K562 (cell line): Measurements from ENCODE around the gene ZNF689. TPM values are rescaled to one million over a fixed set of nuclear protein-coding genes. Genes with fewer than 3 reads are reported as not detected.
A peak's percentile ranks its signal among the peaks of the same experiment; 100 is the strongest.

Experiments used
- CBFA2T3 ChIP-seq: fragments of 450-650 bp; IDR thresholded peaks from 2 replicates; pipeline ENCODE4 v1.6.1; 2017
- HBP1 ChIP-seq: fragments of 450-650 bp; formaldehyde crosslinking; IDR thresholded peaks from 2 replicates; pipeline ENCODE4 v1.4.0; 2022; ENCODE audit warnings: missing genetic modification characterization
- KLF10 ChIP-seq: fragments of 250-450 bp; sonication (Bioruptor Pico); IDR thresholded peaks from 2 replicates; pipeline ENCODE4 v1.6.1; 2021; ENCODE audit warnings: matching md5 sums
- MGA ChIP-seq: fragments of 450-650 bp; IDR thresholded peaks from 2 replicates; pipeline ENCODE4 v1.6.1; 2016; ENCODE audit warnings: mild to moderate bottlenecking, moderate library complexity
- PTRF ChIP-seq: fragments of 450-650 bp; IDR thresholded peaks from 2 replicates; pipeline ENCODE4 v1.6.1; 2016; ENCODE audit warnings: mild to moderate bottlenecking, missing genetic modification characterization, missing compliant biosample characterization
- SAFB ChIP-seq: fragments of 200-400 bp; formaldehyde crosslinking; IDR thresholded peaks from 2 replicates; pipeline ENCODE4 v1.6.1; 2017; ENCODE audit warnings: low read depth, low read length, borderline replicate concordance
- SIN3A ChIP-seq, 2 experiments: fragments of 150-350 bp in 1 of 2; IDR thresholded peaks; 2 replicates each; pipeline ENCODE4 v1.6.1; 2011 to 2016; ENCODE audit warnings: borderline replicate concordance in 2 of 2, low read depth in 2 of 2, low read length in 2 of 2, mild to moderate bottlenecking in 2 of 2, moderate library complexity in 2 of 2; ENCODE audit not compliant: control insufficient read depth in 1 of 2
- XRCC5 ChIP-seq: fragments of 200-400 bp; formaldehyde crosslinking; IDR thresholded peaks from 2 replicates; pipeline ENCODE4 v1.6.1; 2017; ENCODE audit warnings: low read depth, mild to moderate bottlenecking, low read length
- ZNF174 ChIP-seq: fragments of 250-450 bp; sonication (Bioruptor Pico); IDR thresholded peaks from 2 replicates; pipeline ENCODE4 v1.4.0; 2020; ENCODE audit warnings: mild to moderate bottlenecking
- ZNF436 ChIP-seq: fragments of 250-450, 450-650 bp; sonication (Bioruptor Pico); formaldehyde crosslinking; IDR thresholded peaks from 2 replicates; pipeline ENCODE4 v1.7.0; 2020; ENCODE audit warnings: mild to moderate bottlenecking
- ZNF75A ChIP-seq: fragments of 450-650 bp; formaldehyde crosslinking; IDR thresholded peaks from 2 replicates; pipeline ENCODE4 v1.4.0; 2020; ENCODE audit warnings: mild to moderate bottlenecking
- polyA plus RNA-seq, 8 experiments: library from polyadenylated mRNA; depleted of rRNA in 4 of 8; stranded (reverse) in 5 of 8; unstranded in 3 of 8; fragments of >200 nt; fragmentation: Nextera tagmentation in 2 of 8; fragmentation: Illumina TruSeq in 1 of 8; extraction: Ambion mirVana in 2 of 8; extraction: Trizol in 1 of 8; gene quantifications; 2 replicates each; pipeline versions ENCODE4 v1.2.1 to v1.2.3, GENCODE V29; 2011 to 2014; ENCODE audit warnings: inconsistent platforms in 1 of 8, missing spikeins in 1 of 8
- total RNA-seq, 7 experiments: library from RNA; depleted of rRNA in 6 of 7; stranded (reverse); fragments of >200 nt in 6 of 7; fragmentation: Illumina TruSeq in 2 of 7; extraction: Trizol in 2 of 7; gene quantifications; 2 replicates each; pipeline versions ENCODE4 v1.2.1 to v1.2.3, GENCODE V29; 2011 to 2021; ENCODE audit warnings: low replicate concordance in 1 of 7

ZNF689 gene
- total and polyA plus RNA-seq, 9 of the 15 experiments (the other 6 are each of a cell fraction or from before 2014, with no cell fraction given): 5.4 to 15.4 (median 10.8) TPM

- TF ChIP-seq MGA (no peak), XRCC5 (peak; percentile 92), ZNF75A (CRISPR knock-in tag) (no peak), KLF10 (CRISPR knock-in tag) (no peak), CBFA2T3 (no peak; the same call in 1 of the 2 replicates), ZNF436 (no peak), SIN3A (IDR thresholded peaks at IDR 0.05; ENCODE audit: borderline replicate concordance in 2 of 2, control insufficient read depth in 1 of 2, low read depth in 2 of 2, low read length in 2 of 2) (peak in 1 of 2 experiments; percentile 14; a peak in 1 of 4 replicates), PTRF (tag) (no peak), HBP1 (CRISPR knock-in tag) (peak; percentile 46; the same call in 1 of the 2 replicates), SAFB (peak; percentile 100), ZNF174 (CRISPR knock-in tag) (no peak)
Observed at GRCh38 chr16:30657866-30658730, 47.9 kb upstream of the ZNF689 start, which contains the start of gene FBRS (continued).
